ENCODE results near the gene IER3. TPM values are rescaled to one million over a fixed set of nuclear protein-coding genes. Genes with fewer than 3 reads are reported as not detected.

Gene IER3
- total RNA-seq, 1 donor from 2014 or later: 77.8 TPM

- intact Hi-C loops (cut with micrococcal nuclease): no loop called here
Observed at GRCh38 chr6:30749554-30750378, 5.4 kb upstream of the IER3 start.

- intact Hi-C loops (cut with micrococcal nuclease): no loop called here
Observed at GRCh38 chr6:30748851-30749540, 4.6 kb upstream of the IER3 start.

- intact Hi-C loops (cut with micrococcal nuclease): no loop called here
Observed at GRCh38 chr6:30747902-30748769, 3.8 kb upstream of the IER3 start.

GRCh38 chr6:30747300-30747687 lies 2.9 kb upstream of the IER3 start:
- intact Hi-C loops (cut with micrococcal nuclease): no loop called here

- intact Hi-C loops (cut with micrococcal nuclease): loop anchor here (1.0 to 5.0 kb wide), 10 partner anchors 24 to 344 kb away; partner anchors contain the start of genes GNL1, GTF2H4, MRPS18B and PPP1R10
Observed at GRCh38 chr6:30743099-30744053, 971 bp downstream of the IER3 start.

- intact Hi-C loops (cut with micrococcal nuclease): loop anchor here (1.0 to 5.0 kb wide), 5 partner anchors 20 to 185 kb away; partner anchors contain the start of genes GNL1, MRPS18B, PPP1R10 and PRR3
Observed at GRCh38 chr6:30742316-30743098, 1.8 kb downstream of the IER3 start, which contains the start of gene FLOT1. Gene FLOT1 (minus strand): TSS chr6:30742687. CDS start chr6:30742189, 498 bp downstream.

- intact Hi-C loops (cut with micrococcal nuclease): loop anchor here (1.0 to 5.0 kb wide), 4 partner anchors 20 to 185 kb away; partner anchors contain the start of genes GNL1, MRPS18B, PPP1R10 and PRR3
Observed at GRCh38 chr6:30741789-30742315, 2.5 kb downstream of the IER3 start.

- intact Hi-C loops (cut with micrococcal nuclease): loop anchor here (5.0 kb wide), 2 partner anchors 124 to 184 kb away; partner anchors contain the start of genes GNL1, MRPS18B, PPP1R10 and PRR3
Observed at GRCh38 chr6:30741063-30741779, 3.1 kb downstream of the IER3 start.

GRCh38 chr6:30740540-30740870 lies 3.8 kb downstream of the IER3 start:
- intact Hi-C loops (cut with micrococcal nuclease): loop anchor here (5.0 kb wide), 2 partner anchors 123 to 183 kb away; partner anchors contain the start of genes GNL1, MRPS18B, PPP1R10 and PRR3

GRCh38 chr6:30738532-30738931 lies 5.8 kb downstream of the IER3 start:
- intact Hi-C loops (cut with micrococcal nuclease): loop anchor here (5.0 kb wide), 1 partner anchor 526 kb away; the partner anchor contains the start of gene TRIM26

GRCh38 chr6:30735668-30736314 lies 8.6 kb downstream of the IER3 start:
- intact Hi-C loops (cut with micrococcal nuclease): loop anchor here (2.0 to 5.0 kb wide), 3 partner anchors 81 to 523 kb away; partner anchors contain the start of genes DDR1 and TRIM26

GRCh38 chr6:30732237-30732943 lies 12.0 kb downstream of the IER3 start:
- intact Hi-C loops (cut with micrococcal nuclease): no loop called here

- intact Hi-C loops (cut with micrococcal nuclease): loop anchor here (1.0 to 2.0 kb wide), 3 partner anchors 9 to 190 kb away; partner anchors contain the start of gene ATAT1
Observed at GRCh38 chr6:30730601-30731435, 13.5 kb downstream of the IER3 start.

GRCh38 chr6:30727920-30728553 lies 16.3 kb downstream of the IER3 start:
- intact Hi-C loops (cut with micrococcal nuclease): loop anchor here (10.0 kb wide), 1 partner anchor 763 kb away; no protein-coding TSS in a partner anchor

Data from T-helper 1 cell treated with Interleukin-12 subunit alpha and Interleukin-12 subunit beta and Interleukin-4 antibody, amounts not matched to agents 30 ng/mL and 1 ng/mL, for 36 hours (primary cell).